HCT116 (cell line): Measurements from ENCODE around the gene CTIF. TPM values are rescaled to one million over a fixed set of nuclear protein-coding genes. Genes with fewer than 3 reads are reported as not detected.

Experiments
- ATAC-seq: fragments of 200-7000 bp; cut with Tn5 transposase; 2 replicates; pipeline ENCODE4 v1.9.1; 2020; ENCODE audit warnings: mild to moderate bottlenecking, moderate library complexity
- BruUV-seq: library from RNA; stranded (reverse); fragments of 400-500 nt; replicated peaks from 2 replicates; lab custom pipeline; 2021; lab: Mats Ljungman, UMichigan
- CTCF ChIA-PET: fragments of 300-600 bp; sonication (Branson Sonifier 250); formaldehyde crosslinking; loops from one replicate; lab custom pipeline; 2021; ENCODE audit warnings: antibody characterized with exemption; lab: Charles Lee
- POLR2A ChIA-PET: fragments of 300-600, 350-600 bp; sonication (Branson Sonifier 250); formaldehyde crosslinking; loops from one replicate; lab custom pipeline; 2021; ENCODE audit warnings: antibody characterized with exemption; lab: Charles Lee
- RAD21 ChIA-PET, 2 experiments: fragments of 300-600 bp; sonication (Branson Sonifier 250); formaldehyde crosslinking; loops; one replicate each; lab custom pipeline; 2023; ENCODE audit warnings: low total read pairs in 2 of 2; ENCODE audit not compliant: uncharacterized antibody in 2 of 2, unreplicated experiment in 2 of 2, low non-redundant PET in 1 of 2; lab: Charles Lee
- DNase-seq: peaks from one replicate; pipeline ENCODE4 v3.0.0-alpha.2; 2010; ENCODE audit warnings: low read depth, low spot score
- H2AFZ ChIP-seq: fragments of 200-600 bp; shearing (Covaris generic), sonication (generic); 2 replicates; pipeline ENCODE4 v1.6.1; 2017; ENCODE audit warnings: low read depth, mixed run types, mixed read lengths, antibody characterized with exemption, low read length; ENCODE audit not compliant: poor library complexity, severe bottlenecking
- H3K27ac ChIP-seq: 2 replicates; pipeline ENCODE4 v1.5.1; 2012; ENCODE audit warnings: low read depth, low read length
- H3K27me3 ChIP-seq: fragments of 200-600 bp; sonication (generic); 2 replicates; pipeline ENCODE4 v1.6.1; 2016; ENCODE audit warnings: mixed run types, low read length, mixed read lengths; ENCODE audit not compliant: insufficient read depth
- H3K36me3 ChIP-seq, 2 experiments: fragments of 200-500 bp in 1 of 2; fragments of 200-600 bp in 1 of 2; sonication (Bioruptor generic) in 1 of 2; sonication (generic) in 1 of 2; 2 replicates each; pipeline versions ENCODE4 v1.5.1 to v1.6.1; 2014 to 2016; ENCODE audit warnings: low read length in 2 of 2, inconsistent platforms in 1 of 2, mixed read lengths in 1 of 2, mixed run types in 1 of 2; ENCODE audit not compliant: insufficient read depth in 2 of 2, control insufficient read depth in 1 of 2
- H3K4me1 ChIP-seq, 2 experiments: fragments of 200-600 bp in 1 of 2; sonication (generic) in 1 of 2; 2 replicates each; pipeline versions ENCODE4 v1.5.1 to v1.6.1; 2012 to 2017; ENCODE audit warnings: low read length in 2 of 2, inconsistent platforms in 1 of 2, mild to moderate bottlenecking in 1 of 2, mixed read lengths in 1 of 2, mixed run types in 1 of 2, moderate library complexity in 1 of 2; ENCODE audit not compliant: insufficient read depth in 2 of 2, control insufficient read depth in 1 of 2
- H3K4me2 ChIP-seq: fragments of 200-600 bp; sonication (generic); 2 replicates; pipeline ENCODE4 v1.6.1; 2017; ENCODE audit warnings: mixed run types, low read length, mixed read lengths
- H3K4me3 ChIP-seq, 2 experiments: fragments of 200-600 bp in 1 of 2; sonication (generic) in 1 of 2; replicated peaks in 1 of 2; 2 replicates each; pipeline ENCODE4 v1.5.1; 2011 to 2016; ENCODE audit warnings: low read length in 2 of 2, control low read depth in 1 of 2, low read depth in 1 of 2, mild to moderate bottlenecking in 1 of 2, mixed read lengths in 1 of 2, mixed run types in 1 of 2
- H3K79me2 ChIP-seq: fragments of 200-600 bp; sonication (generic); 2 replicates; pipeline ENCODE4 v1.6.1; 2017; ENCODE audit warnings: mild to moderate bottlenecking, mixed run types, low read length, moderate library complexity, mixed read lengths; ENCODE audit not compliant: insufficient read depth
- H3K9ac ChIP-seq: fragments of 200-600 bp; sonication (generic); 2 replicates; pipeline ENCODE4 v1.6.1; 2016; ENCODE audit warnings: low read length, mixed read lengths
- H3K9me2 ChIP-seq: fragments of 200-600 bp; sonication (generic), shearing (Covaris generic); 2 replicates; pipeline ENCODE4 v1.6.1; 2017; ENCODE audit warnings: mixed run types, mild to moderate bottlenecking, moderate library complexity; ENCODE audit not compliant: insufficient read depth
- H3K9me3 ChIP-seq, 2 experiments: fragments of 200-500 bp in 1 of 2; fragments of 200-600 bp in 1 of 2; sonication (Bioruptor generic) in 1 of 2; sonication (generic) in 1 of 2; 2 replicates each; pipeline ENCODE4 v1.6.1; 2014 to 2017; ENCODE audit warnings: low read length in 2 of 2, mixed read lengths in 2 of 2, inconsistent platforms in 1 of 2, low read depth in 1 of 2, mild to moderate bottlenecking in 1 of 2, mixed run types in 1 of 2, moderate library complexity in 1 of 2; ENCODE audit not compliant: control insufficient read depth in 1 of 2, insufficient read depth in 1 of 2
- H4K20me1 ChIP-seq: fragments of 200-600 bp; sonication (generic), shearing (Covaris generic); 2 replicates; pipeline ENCODE4 v1.6.1; 2017; ENCODE audit warnings: mixed run types, mild to moderate bottlenecking, moderate library complexity; ENCODE audit not compliant: insufficient read depth
- CBX3 ChIP-seq: IDR thresholded peaks from 2 replicates; pipeline ENCODE4 v1.6.1; 2012; ENCODE audit warnings: low read depth
- CEBPB ChIP-seq: IDR thresholded peaks from 2 replicates; pipeline ENCODE4 v1.6.1; 2012; ENCODE audit warnings: low read depth
- EGR1 ChIP-seq: IDR thresholded peaks from 2 replicates; pipeline ENCODE4 v1.6.1; 2012; ENCODE audit warnings: low read depth
- ELF1 ChIP-seq: IDR thresholded peaks from 2 replicates; pipeline ENCODE4 v1.6.1; 2012; ENCODE audit warnings: low read depth, borderline replicate concordance
- EZH2 ChIP-seq: fragments of 200-600 bp; sonication (generic); IDR thresholded peaks from 2 replicates; pipeline ENCODE4 v1.6.1; 2017; ENCODE audit warnings: antibody characterized with exemption, mixed run types
- EZH2phosphoT487 ChIP-seq: fragments of 200-600 bp; IDR thresholded peaks from 2 replicates; pipeline ENCODE4 v1.6.1; 2018; ENCODE audit warnings: antibody characterized with exemption, borderline replicate concordance
- POLR2AphosphoS5 ChIP-seq: IDR thresholded peaks from 2 replicates; pipeline ENCODE4 v1.6.1; 2011; ENCODE audit warnings: mild to moderate bottlenecking, low read depth, low read length, moderate library complexity
- RAD21 ChIP-seq: IDR thresholded peaks from 2 replicates; pipeline ENCODE4 v1.6.1; 2012; ENCODE audit warnings: low read depth, mild to moderate bottlenecking
- SIN3A ChIP-seq: IDR thresholded peaks from 2 replicates; pipeline ENCODE4 v1.6.1; 2012; ENCODE audit warnings: low read depth
- SP1 ChIP-seq: IDR thresholded peaks from 2 replicates; pipeline ENCODE4 v1.6.1; 2012; ENCODE audit warnings: low read depth
- TCF7L2 ChIP-seq: IDR thresholded peaks from 2 replicates; pipeline ENCODE4 v1.7.0; 2011; ENCODE audit warnings: borderline replicate concordance, inconsistent platforms; ENCODE audit not compliant: insufficient read depth, insufficient read length; ENCODE audit errors: extremely low read depth
- YY1 ChIP-seq: IDR thresholded peaks from 2 replicates; pipeline ENCODE4 v1.6.1; 2011; ENCODE audit warnings: low read length, low read depth, moderate library complexity, mild to moderate bottlenecking; ENCODE audit not compliant: insufficient replicate concordance; ENCODE audit errors: extremely low read depth
- ZFX ChIP-seq: fragments of 450-650 bp; IDR thresholded peaks from 2 replicates; pipeline ENCODE4 v1.6.1; 2017
- intact Hi-C: fragments of 100-400 bp; cut with micrococcal nuclease; formaldehyde crosslinking; loops from 2 replicates; pipeline ENCODE4 v1.10.0; 2022
- total RNA-seq: library from RNA; stranded (reverse); gene quantifications from one replicate; pipeline ENCODE4 v1.2.1, GENCODE V29; 2021; ENCODE audit not compliant: unreplicated experiment
- TF ChIP-seq, protein P1 (sequence below): IDR thresholded peaks from 2 replicates; pipeline ENCODE4 v1.6.1; 2012; ENCODE audit warnings: low read depth
- TF ChIP-seq, protein P2 (sequence below): IDR thresholded peaks from 2 replicates; pipeline ENCODE4 v1.6.1; 2012

CTIF gene
- total RNA-seq, 1 experiment from 2014 or later: 19.7 TPM

DNA sequence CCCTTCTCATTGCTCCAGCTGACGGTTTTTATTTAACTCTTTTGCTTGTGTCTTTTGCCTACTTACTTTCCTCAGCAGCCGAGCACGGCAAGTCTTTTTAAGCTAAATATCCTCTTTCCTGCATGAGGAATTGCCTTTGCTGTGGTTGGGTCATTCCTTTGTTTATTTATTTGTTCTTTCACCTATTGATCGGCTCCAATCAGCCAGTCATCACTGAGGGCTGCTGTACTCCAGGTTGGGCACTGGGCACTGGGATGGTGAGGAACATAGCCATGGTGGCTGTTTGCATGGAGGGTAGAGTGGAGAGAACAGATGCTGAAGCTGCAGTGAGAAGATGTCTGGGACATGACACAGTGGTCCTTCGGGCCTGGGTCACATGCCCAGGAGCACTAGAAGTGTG lies 105.2 kb downstream of the CTIF start:
- POLR2A ChIA-PET: no interaction called here
- H3K4me1 ChIP-seq: no peaks in the 10 kb centered on the region
- TF ChIP-seq EGR1: no peak
- TF ChIP-seq TCF7L2: no peak
- TF ChIP-seq YY1: no peak
- TF ChIP-seq, protein P1, sequence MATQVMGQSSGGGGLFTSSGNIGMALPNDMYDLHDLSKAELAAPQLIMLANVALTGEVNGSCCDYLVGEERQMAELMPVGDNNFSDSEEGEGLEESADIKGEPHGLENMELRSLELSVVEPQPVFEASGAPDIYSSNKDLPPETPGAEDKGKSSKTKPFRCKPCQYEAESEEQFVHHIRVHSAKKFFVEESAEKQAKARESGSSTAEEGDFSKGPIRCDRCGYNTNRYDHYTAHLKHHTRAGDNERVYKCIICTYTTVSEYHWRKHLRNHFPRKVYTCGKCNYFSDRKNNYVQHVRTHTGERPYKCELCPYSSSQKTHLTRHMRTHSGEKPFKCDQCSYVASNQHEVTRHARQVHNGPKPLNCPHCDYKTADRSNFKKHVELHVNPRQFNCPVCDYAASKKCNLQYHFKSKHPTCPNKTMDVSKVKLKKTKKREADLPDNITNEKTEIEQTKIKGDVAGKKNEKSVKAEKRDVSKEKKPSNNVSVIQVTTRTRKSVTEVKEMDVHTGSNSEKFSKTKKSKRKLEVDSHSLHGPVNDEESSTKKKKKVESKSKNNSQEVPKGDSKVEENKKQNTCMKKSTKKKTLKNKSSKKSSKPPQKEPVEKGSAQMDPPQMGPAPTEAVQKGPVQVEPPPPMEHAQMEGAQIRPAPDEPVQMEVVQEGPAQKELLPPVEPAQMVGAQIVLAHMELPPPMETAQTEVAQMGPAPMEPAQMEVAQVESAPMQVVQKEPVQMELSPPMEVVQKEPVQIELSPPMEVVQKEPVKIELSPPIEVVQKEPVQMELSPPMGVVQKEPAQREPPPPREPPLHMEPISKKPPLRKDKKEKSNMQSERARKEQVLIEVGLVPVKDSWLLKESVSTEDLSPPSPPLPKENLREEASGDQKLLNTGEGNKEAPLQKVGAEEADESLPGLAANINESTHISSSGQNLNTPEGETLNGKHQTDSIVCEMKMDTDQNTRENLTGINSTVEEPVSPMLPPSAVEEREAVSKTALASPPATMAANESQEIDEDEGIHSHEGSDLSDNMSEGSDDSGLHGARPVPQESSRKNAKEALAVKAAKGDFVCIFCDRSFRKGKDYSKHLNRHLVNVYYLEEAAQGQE: no peak
- no peak for TF ChIP-seq POLR2AphosphoS5
- no peak for TF ChIP-seq CBX3
- no peak for TF ChIP-seq EZH2
- no peak for TF ChIP-seq CEBPB
- TF ChIP-seq RAD21: no peak
- no peak for TF ChIP-seq SIN3A
- TF ChIP-seq ZFX: no peak
- no peak for TF ChIP-seq ELF1
- no peak for TF ChIP-seq SP1
- TF ChIP-seq, protein P2, sequence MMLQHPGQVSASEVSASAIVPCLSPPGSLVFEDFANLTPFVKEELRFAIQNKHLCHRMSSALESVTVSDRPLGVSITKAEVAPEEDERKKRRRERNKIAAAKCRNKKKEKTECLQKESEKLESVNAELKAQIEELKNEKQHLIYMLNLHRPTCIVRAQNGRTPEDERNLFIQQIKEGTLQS: no peak
- TF ChIP-seq EZH2phosphoT487: no peak
- H3K79me2 ChIP-seq: no peaks in the 10 kb centered on the region
- no TSS peak for BruUV-seq
- H3K27ac ChIP-seq: no peak overlapping the region
- RAD21 ChIA-PET: no interaction called here
- no peaks in the 10 kb centered on the region for H3K9me2 ChIP-seq
- H3K4me2 ChIP-seq: no peak overlapping the region
- H4K20me1 ChIP-seq: no peaks in the 10 kb centered on the region
- DNase-seq: no peak
- H3K27me3 ChIP-seq: no peaks in the 10 kb centered on the region
- H3K9ac ChIP-seq: no peak overlapping the region
- intact Hi-C loops: no loop called here
- no peaks in the 10 kb centered on the region; a peak in 1 of 4 replicates for H3K36me3 ChIP-seq
- no peak overlapping the region for H2AFZ ChIP-seq
- CTCF ChIA-PET: no interaction called here
- ATAC-seq: no peak
- H3K4me3 ChIP-seq: no peak overlapping the region
- peaks cover 0 to 8% of the 10 kb centered on the region in 2 experiments; a peak in 1 of 4 replicates for H3K9me3 ChIP-seq
